Activated B cell treated with CpG ODN at 0.5 μM for 24 hours (primary cell): Measurements from ENCODE around the gene HES4. TPM values are rescaled to one million over a fixed set of nuclear protein-coding genes. Genes with fewer than 3 reads are reported as not detected.

Experiments
- ATAC-seq: fragments of 200-7000 bp; cut with Tn5 transposase; one replicate; pipeline ENCODE4 v1.10.0; 2021; ENCODE audit warnings: low read depth, mild to moderate bottlenecking, moderate library complexity
- CTCF ChIA-PET: fragments of 350-600 bp; sonication (Branson Sonifier 250); formaldehyde crosslinking; loops from one replicate; lab custom pipeline; 2021; ENCODE audit warnings: antibody characterized with exemption; lab: Charles Lee
- POLR2A ChIA-PET: fragments of 350-600 bp; sonication (Branson Sonifier 250); formaldehyde crosslinking; loops from one replicate; lab custom pipeline; 2021; ENCODE audit warnings: antibody characterized with exemption; lab: Charles Lee
- DNase-seq: peaks from one replicate; pipeline ENCODE4 v3.0.0; 2022
- H3K27ac Mint-ChIP-seq: one replicate; pipeline ENCODE4 v1.8.0; 2020; ENCODE audit warnings: mixed read lengths
- H3K27me3 Mint-ChIP-seq: one replicate; pipeline ENCODE4 v1.8.0; 2021; ENCODE audit warnings: mixed read lengths
- H3K36me3 Mint-ChIP-seq: one replicate; pipeline ENCODE4 v1.8.0; 2021; ENCODE audit warnings: low read depth, mixed read lengths
- H3K4me1 Mint-ChIP-seq: one replicate; pipeline ENCODE4 v1.8.0; 2021; ENCODE audit warnings: mixed read lengths
- H3K4me3 Mint-ChIP-seq: one replicate; pipeline ENCODE4 v1.8.0; 2020; ENCODE audit warnings: mild to moderate bottlenecking, mixed read lengths
- H3K9me3 Mint-ChIP-seq: one replicate; pipeline ENCODE4 v1.8.0; 2020; ENCODE audit warnings: mixed read lengths
- intact Hi-C: fragments of 100-400 bp; cut with micrococcal nuclease; formaldehyde crosslinking; loops from one replicate; pipeline ENCODE4 v1.15.1; 2024
- total RNA-seq: library from RNA; stranded (reverse); gene quantifications from 2 replicates; pipeline ENCODE4 v1.2.3, GENCODE V29; 2022
- TF ChIP-seq, protein P1 (sequence below): fragments of 200-600 bp; IDR thresholded peaks from one replicate; pipeline ENCODE4 v1.8.0; 2022; ENCODE audit warnings: antibody characterized with exemption, mild to moderate bottlenecking

The HES4 gene
- total RNA-seq, 1 donor from 2014 or later, result 0.67 TPM

DNA sequence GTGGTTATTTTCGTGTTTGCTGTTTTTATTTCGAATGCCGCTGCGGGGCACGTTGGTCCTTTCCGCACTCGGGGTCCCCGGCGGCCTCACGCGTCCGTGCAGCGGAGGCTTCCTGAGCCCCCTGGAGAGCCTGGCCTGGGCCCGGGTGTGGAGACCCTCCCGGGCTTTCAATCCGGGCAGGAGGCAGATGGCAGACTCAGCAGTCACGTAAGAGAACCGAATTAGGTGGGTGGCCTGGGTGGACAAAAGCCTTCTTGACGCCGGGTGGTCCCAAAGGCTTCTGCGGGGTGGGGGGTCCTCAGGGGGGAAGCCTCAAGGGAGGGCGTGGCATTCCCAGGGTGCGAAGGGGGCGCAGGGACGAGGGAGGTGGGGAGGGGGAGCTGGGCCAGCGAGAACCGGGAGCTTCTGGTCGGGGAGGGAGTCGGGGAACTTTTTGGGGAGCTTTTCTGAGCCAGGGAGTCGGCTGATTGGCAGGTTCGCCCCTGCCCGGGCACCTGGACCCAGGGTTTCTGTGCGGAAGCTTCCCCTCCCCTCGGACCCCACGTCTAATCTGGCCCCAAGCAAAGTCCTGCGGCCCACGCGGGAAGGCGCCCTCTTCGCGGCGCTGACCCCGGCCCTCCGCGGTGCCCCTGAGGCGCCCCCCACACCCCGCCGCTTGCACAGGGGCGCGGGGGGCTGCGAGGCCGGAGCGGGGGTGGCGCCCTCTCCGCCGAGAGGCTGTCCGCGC, 1.3 kb upstream of the HES4 start:
- DNase-seq, result no peak
- Mint-ChIP-seq H3K4me3 (peak overlapping the region; percentile 75), H3K27ac (no peak overlapping the region), H3K27me3 (peaks cover 28% of the 10 kb centered on the region), H3K4me1 (peaks cover 21% of the 10 kb centered on the region), H3K9me3 (no peaks in the 10 kb centered on the region), H3K36me3 (no peaks in the 10 kb centered on the region)
- intact Hi-C loops, result loop anchor here (1.0 kb wide), 1 partner anchor 17 kb away; no protein-coding TSS in a partner anchor
- ChIA-PET POLR2A (interaction anchor here (2.2 kb wide), 1 partner anchor 12 kb away, joined by 10 read pairs; the partner anchor contains the start of gene ISG15), CTCF (interaction anchor here (0.7 to 2.2 kb wide), 4 partner anchors 13 to 568 kb away, joined by 3 to 14 read pairs (median 6); partner anchors contain the start of genes ISG15 and PERM1)
- TF ChIP-seq, protein P1, sequence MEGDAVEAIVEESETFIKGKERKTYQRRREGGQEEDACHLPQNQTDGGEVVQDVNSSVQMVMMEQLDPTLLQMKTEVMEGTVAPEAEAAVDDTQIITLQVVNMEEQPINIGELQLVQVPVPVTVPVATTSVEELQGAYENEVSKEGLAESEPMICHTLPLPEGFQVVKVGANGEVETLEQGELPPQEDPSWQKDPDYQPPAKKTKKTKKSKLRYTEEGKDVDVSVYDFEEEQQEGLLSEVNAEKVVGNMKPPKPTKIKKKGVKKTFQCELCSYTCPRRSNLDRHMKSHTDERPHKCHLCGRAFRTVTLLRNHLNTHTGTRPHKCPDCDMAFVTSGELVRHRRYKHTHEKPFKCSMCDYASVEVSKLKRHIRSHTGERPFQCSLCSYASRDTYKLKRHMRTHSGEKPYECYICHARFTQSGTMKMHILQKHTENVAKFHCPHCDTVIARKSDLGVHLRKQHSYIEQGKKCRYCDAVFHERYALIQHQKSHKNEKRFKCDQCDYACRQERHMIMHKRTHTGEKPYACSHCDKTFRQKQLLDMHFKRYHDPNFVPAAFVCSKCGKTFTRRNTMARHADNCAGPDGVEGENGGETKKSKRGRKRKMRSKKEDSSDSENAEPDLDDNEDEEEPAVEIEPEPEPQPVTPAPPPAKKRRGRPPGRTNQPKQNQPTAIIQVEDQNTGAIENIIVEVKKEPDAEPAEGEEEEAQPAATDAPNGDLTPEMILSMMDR, result no peak
- ATAC-seq, result no peak

GRCh38 chr1:1000357-1001056, 610 bp upstream of the HES4 start:
- intact Hi-C loops, result loop anchor here (1.0 kb wide), 1 partner anchor 16 kb away; no protein-coding TSS in a partner anchor
- ChIA-PET CTCF (interaction anchor here (1.6 to 2.1 kb wide), 2 partner anchors 18 to 63 kb away, joined by 4 to 8 read pairs; partner anchors contain the start of gene PERM1), POLR2A (interaction anchor here (2.2 kb wide), 1 partner anchor 13 kb away, joined by 10 read pairs; the partner anchor contains the start of gene ISG15)
- ATAC-seq, result peak; percentile 25
- peaks cover 29% of the 10 kb centered on the region for H3K27me3 Mint-ChIP-seq
- no peaks in the 10 kb centered on the region for H3K36me3 Mint-ChIP-seq
- peaks cover 24% of the 10 kb centered on the region for H3K4me1 Mint-ChIP-seq
- no peaks in the 10 kb centered on the region for H3K9me3 Mint-ChIP-seq
- H3K4me3 Mint-ChIP-seq, result peak overlapping the region; percentile 75
- TF ChIP-seq, protein P1, result no peak
- H3K27ac Mint-ChIP-seq, result no peak overlapping the region
- peak; percentile 66 for DNase-seq

DNA sequence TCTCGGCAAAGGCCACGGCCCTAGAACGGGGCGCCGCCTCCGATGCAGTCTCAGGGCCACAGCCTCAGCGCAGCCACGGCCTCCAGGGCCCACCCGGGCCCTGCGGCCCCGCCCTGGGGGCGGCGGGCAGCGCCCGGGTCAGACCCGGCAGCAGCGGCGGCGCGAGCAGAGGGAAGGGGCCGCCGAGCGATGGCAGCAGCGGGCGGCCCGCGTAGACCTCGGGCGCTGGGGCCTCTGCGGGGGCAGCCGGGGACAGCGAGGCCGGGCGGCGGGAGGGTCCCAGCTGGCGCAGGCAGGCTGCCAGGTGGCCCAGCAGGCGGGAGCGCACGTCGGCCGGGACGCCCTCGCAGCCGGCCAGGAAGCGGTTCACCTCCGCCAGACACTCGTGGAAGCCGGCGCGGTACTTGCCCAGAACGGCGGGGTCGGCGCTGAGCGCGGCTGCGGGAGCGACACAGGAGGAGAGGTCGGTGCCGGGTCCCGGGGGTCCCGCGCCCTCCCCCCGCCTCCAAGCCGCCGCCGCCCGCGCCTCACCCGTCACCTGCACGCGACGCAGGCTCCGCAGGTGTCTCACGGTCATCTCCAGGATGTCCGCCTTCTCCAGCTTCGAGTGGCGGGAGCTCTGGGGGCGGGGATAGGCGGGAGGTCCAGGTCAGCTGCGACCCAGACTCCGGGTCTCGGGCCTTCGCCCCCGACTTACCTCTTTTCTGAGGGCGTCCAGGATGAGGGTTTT, 737 bp downstream of the HES4 start:
- Mint-ChIP-seq H3K4me1 (peaks cover 15% of the 10 kb centered on the region), H3K4me3 (peak overlapping the region; percentile 53), H3K27ac (no peak overlapping the region), H3K27me3 (peaks cover 27% of the 10 kb centered on the region), H3K9me3 (no peaks in the 10 kb centered on the region), H3K36me3 (no peaks in the 10 kb centered on the region)
- POLR2A ChIA-PET, result no interaction called here
- TF ChIP-seq, protein P1, result no peak
- intact Hi-C loops, result loop anchor here (2.0 kb wide), 1 partner anchor 14 kb away; the partner anchor contains the start of gene ISG15
- peak; percentile 8 for ATAC-seq
- DNase-seq, result no peak
- CTCF ChIA-PET, result no interaction called here

DNA sequence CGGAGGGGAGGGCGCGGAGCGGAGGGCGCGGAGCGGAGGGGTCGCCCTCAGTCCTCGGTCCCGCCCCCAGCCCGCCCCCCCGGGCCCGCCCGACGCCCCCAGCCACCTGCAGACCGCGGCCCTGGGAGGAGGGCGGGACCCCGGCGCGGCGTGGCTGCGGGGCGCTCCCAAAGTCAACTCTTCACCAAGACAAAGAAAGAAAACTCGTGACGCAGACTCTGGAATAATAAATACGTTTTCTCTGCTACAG, 1.2 kb downstream of the HES4 start:
- peaks cover 15% of the 10 kb centered on the region for H3K4me1 Mint-ChIP-seq
- ChIA-PET CTCF (no interaction called here), POLR2A (no interaction called here)
- TF ChIP-seq, protein P1, result no peak
- H3K27me3 Mint-ChIP-seq, result peaks cover 27% of the 10 kb centered on the region
- DNase-seq (no peak), ATAC-seq (no peak)
- intact Hi-C loops, result loop anchor here (2.0 kb wide), 1 partner anchor 14 kb away; the partner anchor contains the start of gene ISG15
- no peaks in the 10 kb centered on the region for H3K9me3 Mint-ChIP-seq
- no peak overlapping the region for H3K27ac Mint-ChIP-seq
- H3K4me3 Mint-ChIP-seq, result no peak overlapping the region
- H3K36me3 Mint-ChIP-seq, result no peaks in the 10 kb centered on the region
